Measurements from ENCODE around the gene STOML1. TPM values are rescaled to one million over a fixed set of nuclear protein-coding genes. Genes with fewer than 3 reads are reported as not detected.

Gene STOML1
- total and polyA plus RNA-seq, 10 donors, result 8.2 to 15.2 (median 10.0) TPM

DNA sequence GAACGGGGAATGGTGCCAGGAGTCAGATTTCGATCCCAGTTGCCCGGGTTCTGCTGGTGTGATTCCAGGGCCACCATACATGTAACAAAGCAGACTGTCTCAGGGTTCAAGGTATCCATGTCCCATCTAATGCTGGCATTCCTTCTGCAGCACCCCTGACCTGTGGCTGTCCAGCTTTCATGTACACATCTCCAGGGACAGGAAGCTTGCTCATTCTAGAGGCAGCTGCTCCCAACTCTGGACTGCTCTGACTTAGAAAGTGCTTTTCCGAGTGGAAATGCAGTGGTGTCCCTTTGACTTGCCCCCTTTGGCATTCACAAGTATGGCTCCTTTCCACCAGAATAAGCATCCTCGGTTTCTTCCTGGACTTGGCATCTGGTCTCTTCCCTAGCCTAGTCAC lies 33.3 kb upstream of the STOML1 start:
- no peak for TF ChIP-seq POLR2A (IDR thresholded peaks at IDR 0.05)
- peak in 1 of 3 donors; percentile 8 for TF ChIP-seq POLR2AphosphoS5 (IDR thresholded peaks at IDR 0.05)
- H3K9me3 ChIP-seq, result no peaks in the 10 kb centered on the region
- H3K27ac ChIP-seq, result peak overlapping the region in 6 of 8 donors; percentile 8 to 61 (median 25)
- no peak overlapping the region for H3K4me3 ChIP-seq
- H3K36me3 ChIP-seq, result peaks cover 0 to 100% (median 66%) of the 10 kb centered on the region in 6 donors
- intact Hi-C loops (cut with DNase I; ENCODE audit: low total_unique reads), result no loop called here
- H3K27me3 ChIP-seq (replicated peaks in 1 of 7), result no peaks in the 10 kb centered on the region
- no peak for DNase-seq
- 62 to 78% (median 74%) methylated on average over 5 of the region's 5 CpGs for WGBS, 5 donors
- H3K4me1 ChIP-seq, result peaks cover 0 to 55% (median 26%) of the 10 kb centered on the region in 6 donors

- intact Hi-C loops (cut with DNase I; ENCODE audit: low total_unique reads), result no loop called here
- peak overlapping the region in 5 of 8 donors; percentile 18 to 61 (median 36) for H3K27ac ChIP-seq
- no peak overlapping the region for H3K4me3 ChIP-seq
- no peaks in the 10 kb centered on the region for H3K9me3 ChIP-seq
- peaks cover 0 to 100% (median 62%) of the 10 kb centered on the region in 6 donors for H3K36me3 ChIP-seq
- no peak for TF ChIP-seq POLR2A (IDR thresholded peaks at IDR 0.05)
- no peaks in the 10 kb centered on the region for H3K27me3 ChIP-seq (replicated peaks in 1 of 7)
- peaks cover 2 to 63% (median 28%) of the 10 kb centered on the region in 6 donors for H3K4me1 ChIP-seq
- 27 to 95% (median 68%) methylated on average over 2 of the region's 2 CpGs for WGBS, 5 donors
- DNase-seq, result no peak
These were observed 32.6 kb upstream of the STOML1 start for GRCh38 chr15:74024687-74025086.

- no peak overlapping the region for H3K4me3 ChIP-seq
- H3K36me3 ChIP-seq, result peaks cover 0 to 100% (median 57%) of the 10 kb centered on the region in 6 donors
- intact Hi-C loops (cut with DNase I; ENCODE audit: low total_unique reads), result no loop called here
- no peaks in the 10 kb centered on the region for H3K27me3 ChIP-seq (replicated peaks in 1 of 7)
- no peak for DNase-seq
- TF ChIP-seq POLR2A (IDR thresholded peaks at IDR 0.05) (no peak), POLR2AphosphoS5 (IDR thresholded peaks at IDR 0.05) (no peak)
- TF ChIP-seq, protein P1, sequence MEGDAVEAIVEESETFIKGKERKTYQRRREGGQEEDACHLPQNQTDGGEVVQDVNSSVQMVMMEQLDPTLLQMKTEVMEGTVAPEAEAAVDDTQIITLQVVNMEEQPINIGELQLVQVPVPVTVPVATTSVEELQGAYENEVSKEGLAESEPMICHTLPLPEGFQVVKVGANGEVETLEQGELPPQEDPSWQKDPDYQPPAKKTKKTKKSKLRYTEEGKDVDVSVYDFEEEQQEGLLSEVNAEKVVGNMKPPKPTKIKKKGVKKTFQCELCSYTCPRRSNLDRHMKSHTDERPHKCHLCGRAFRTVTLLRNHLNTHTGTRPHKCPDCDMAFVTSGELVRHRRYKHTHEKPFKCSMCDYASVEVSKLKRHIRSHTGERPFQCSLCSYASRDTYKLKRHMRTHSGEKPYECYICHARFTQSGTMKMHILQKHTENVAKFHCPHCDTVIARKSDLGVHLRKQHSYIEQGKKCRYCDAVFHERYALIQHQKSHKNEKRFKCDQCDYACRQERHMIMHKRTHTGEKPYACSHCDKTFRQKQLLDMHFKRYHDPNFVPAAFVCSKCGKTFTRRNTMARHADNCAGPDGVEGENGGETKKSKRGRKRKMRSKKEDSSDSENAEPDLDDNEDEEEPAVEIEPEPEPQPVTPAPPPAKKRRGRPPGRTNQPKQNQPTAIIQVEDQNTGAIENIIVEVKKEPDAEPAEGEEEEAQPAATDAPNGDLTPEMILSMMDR (IDR thresholded peaks at IDR 0.05 in 8 of 11, conservative IDR thresholded peaks at IDR 0.05 in 3 of 11), result no peak
- 94 to 97% (median 96%) methylated on average over 59 to 66 of the region's 66 CpGs for WGBS, 5 donors
- H3K4me1 ChIP-seq, result peaks cover 0 to 70% (median 25%) of the 10 kb centered on the region in 6 donors
- H3K27ac ChIP-seq, result no peak overlapping the region
- no peaks in the 10 kb centered on the region for H3K9me3 ChIP-seq
These were observed 30.8 kb upstream of the STOML1 start for GRCh38 chr15:74022706-74023470.

- intact Hi-C loops (cut with DNase I; ENCODE audit: low total_unique reads), result no loop called here
- Histone ChIP-seq H3K4me3 (no peak overlapping the region), H3K4me1 (peaks cover 0 to 67% (median 21%) of the 10 kb centered on the region in 6 donors), H3K9me3 (no peaks in the 10 kb centered on the region), H3K36me3 (peaks cover 0 to 98% (median 36%) of the 10 kb centered on the region in 6 donors), H3K27me3 (replicated peaks in 1 of 7) (no peaks in the 10 kb centered on the region), H3K27ac (no peak overlapping the region)
- 48 to 58% (median 53%) methylated on average over 2 of the region's 2 CpGs for WGBS, 5 donors
- TF ChIP-seq POLR2A (IDR thresholded peaks at IDR 0.05), result no peak
- TF ChIP-seq, protein P1 (IDR thresholded peaks at IDR 0.05 in 8 of 11, conservative IDR thresholded peaks at IDR 0.05 in 3 of 11), result no peak
- TF ChIP-seq POLR2AphosphoS5 (IDR thresholded peaks at IDR 0.05), result no peak
- DNase-seq, result no peak
These were observed 27.6 kb upstream of the STOML1 start for GRCh38 chr15:74019734-74020133.

- WGBS, 5 donors, result 75 to 94% (median 91%) methylated on average over 2 of the region's 2 CpGs
- Histone ChIP-seq H3K27ac (peak overlapping the region in 2 of 8 donors; percentile 2 to 41), H3K9me3 (peaks cover 0 to 7% (median 0%) of the 10 kb centered on the region in 8 donors)
These were observed 21.3 kb upstream of the STOML1 start for GRCh38 chr15:74013374-74013894.

More at GRCh38 chr15:74013374-74013894, 21.3 kb upstream of the STOML1 start:
- no peak for DNase-seq
- Histone ChIP-seq H3K36me3 (peaks cover 0 to 74% (median 8%) of the 10 kb centered on the region in 6 donors), H3K4me1 (peaks cover 19 to 87% (median 54%) of the 10 kb centered on the region in 6 donors), H3K27me3 (replicated peaks in 1 of 7) (no peaks in the 10 kb centered on the region), H3K4me3 (no peak overlapping the region)
- TF ChIP-seq POLR2AphosphoS5 (IDR thresholded peaks at IDR 0.05), result no peak
- TF ChIP-seq, protein P1 (IDR thresholded peaks at IDR 0.05 in 8 of 11, conservative IDR thresholded peaks at IDR 0.05 in 3 of 11), result no peak
- intact Hi-C loops (cut with DNase I; ENCODE audit: low total_unique reads), result no loop called here

Data from spleen (tissue), 11 donors.